A673 (cell line): ENCODE data around the gene VAC14. TPM values are rescaled to one million over a fixed set of nuclear protein-coding genes. Genes with fewer than 3 reads are reported as not detected.

ENCODE experiments used
- BruUV-seq: library from RNA; stranded (reverse); fragments of 400-500 nt; replicated peaks from 2 replicates; lab custom pipeline; 2021; lab: Mats Ljungman, UMichigan
- CTCF ChIA-PET: fragments of 300-600 bp; sonication (Branson Sonifier 250); formaldehyde crosslinking; loops from one replicate; lab custom pipeline; 2022; ENCODE audit warnings: antibody characterized with exemption; lab: Charles Lee
- POLR2A ChIA-PET: fragments of 300-600 bp; sonication (Branson Sonifier 250); formaldehyde crosslinking; loops from one replicate; lab custom pipeline; 2022; ENCODE audit warnings: antibody characterized with exemption; ENCODE audit not compliant: low non-redundant PET; lab: Charles Lee
- DNase-seq: peaks from one replicate; pipeline ENCODE4 v3.0.0-alpha.2; 2015; ENCODE audit warnings: low spot score
- H3K27ac ChIP-seq: fragments of 200-600 bp; sonication (generic); 2 replicates; pipeline ENCODE4 v1.5.1; 2016; ENCODE audit warnings: mixed run types, low read depth, mild to moderate bottlenecking, mixed read lengths, antibody characterized with exemption, low read length; ENCODE audit not compliant: poor library complexity, severe bottlenecking
- H3K27me3 ChIP-seq: fragments of 200-600 bp; sonication (generic); replicated peaks from 2 replicates; pipeline ENCODE4 v1.6.1; 2017; ENCODE audit warnings: mixed run types, low read depth, mild to moderate bottlenecking, mixed read lengths, antibody characterized with exemption, low read length; ENCODE audit not compliant: insufficient read depth, poor library complexity
- H3K36me3 ChIP-seq: fragments of 200-600 bp; sonication (generic); 2 replicates; pipeline ENCODE4 v1.6.1; 2016; ENCODE audit warnings: mixed run types, mild to moderate bottlenecking, mixed read lengths, antibody characterized with exemption, low read length; ENCODE audit not compliant: insufficient read depth, poor library complexity, severe bottlenecking
- H3K4me1 ChIP-seq: fragments of 200-600 bp; sonication (generic); 2 replicates; pipeline ENCODE4 v1.6.1; 2017; ENCODE audit warnings: mixed run types, mild to moderate bottlenecking, mixed read lengths, antibody characterized with exemption, low read length; ENCODE audit not compliant: insufficient read depth, poor library complexity, severe bottlenecking
- H3K4me3 ChIP-seq: fragments of 200-600 bp; sonication (generic); 2 replicates; pipeline ENCODE4 v1.5.1; 2016; ENCODE audit warnings: low read depth, mixed run types, mild to moderate bottlenecking, mixed read lengths, low read length; ENCODE audit not compliant: poor library complexity, severe bottlenecking
- H3K9me3 ChIP-seq: fragments of 200-600 bp; sonication (generic); 2 replicates; pipeline ENCODE4 v1.6.1; 2016; ENCODE audit warnings: mixed run types, low read depth, mild to moderate bottlenecking, mixed read lengths, antibody characterized with exemption, low read length; ENCODE audit not compliant: poor library complexity, severe bottlenecking
- CTCF ChIP-seq: fragments of 300-800, 200-600 bp; sonication (generic); conservative IDR thresholded peaks from 2 replicates; pipeline ENCODE4 v1.5.1; 2017; ENCODE audit warnings: low read depth, mild to moderate bottlenecking, antibody characterized with exemption, low read length, moderate library complexity, mixed read lengths
- EZH2 ChIP-seq: fragments of 200-600 bp; sonication (generic); IDR thresholded peaks from 2 replicates; pipeline ENCODE4 v1.6.1; 2017; ENCODE audit warnings: borderline replicate concordance, low read depth, mild to moderate bottlenecking, mixed read lengths, antibody characterized with exemption, low read length; ENCODE audit not compliant: poor library complexity, severe bottlenecking
- intact Hi-C: fragments of 100-400 bp; cut with micrococcal nuclease; formaldehyde crosslinking; loops from one replicate; pipeline ENCODE4 v1.10.0; 2022; ENCODE audit not compliant: unreplicated experiment
- total RNA-seq: library from RNA; stranded (reverse); gene quantifications from 2 replicates; pipeline ENCODE4 v1.2.3, GENCODE V29; 2021

VAC14 gene
- total RNA-seq, 1 experiment from 2014 or later: 46.6 TPM

- Histone ChIP-seq H3K9me3 (no peaks in the 10 kb centered on the region), H3K4me3 (no peak overlapping the region), H3K27me3 (no peaks in the 10 kb centered on the region), H3K4me1 (no peaks in the 10 kb centered on the region), H3K27ac (no peak overlapping the region), H3K36me3 (no peaks in the 10 kb centered on the region)
- BruUV-seq: no TSS peak
- ChIA-PET POLR2A (no interaction called here), CTCF (no interaction called here)
- TF ChIP-seq CTCF (no peak), EZH2 (no peak)
- intact Hi-C loops: no loop called here
- no peak for DNase-seq
Measured at GRCh38 chr16:70725024-70725911, 75.7 kb downstream of the VAC14 start.

- TF ChIP-seq EZH2: no peak
- no peak for TF ChIP-seq CTCF
- POLR2A ChIA-PET: no interaction called here
- intact Hi-C loops: no loop called here
- Histone ChIP-seq H3K4me3 (no peak overlapping the region), H3K36me3 (no peaks in the 10 kb centered on the region), H3K4me1 (no peaks in the 10 kb centered on the region), H3K27ac (no peak overlapping the region), H3K27me3 (no peaks in the 10 kb centered on the region), H3K9me3 (no peaks in the 10 kb centered on the region)
- CTCF ChIA-PET: no interaction called here
- DNase-seq: no peak
- BruUV-seq: no TSS peak
Measured at GRCh38 chr16:70724146-70725023, 76.6 kb downstream of the VAC14 start.

GRCh38 chr16:70723740-70724145 lies 77.2 kb downstream of the VAC14 start:
- Histone ChIP-seq H3K27ac (no peak overlapping the region), H3K4me3 (no peak overlapping the region), H3K4me1 (no peaks in the 10 kb centered on the region), H3K36me3 (no peaks in the 10 kb centered on the region), H3K9me3 (no peaks in the 10 kb centered on the region), H3K27me3 (no peaks in the 10 kb centered on the region)
- no TSS peak for BruUV-seq
- DNase-seq: no peak
- TF ChIP-seq CTCF (no peak), EZH2 (no peak)
- ChIA-PET POLR2A (no interaction called here), CTCF (no interaction called here)
- intact Hi-C loops: no loop called here
